ENCODE measurements around the gene KCNQ1. TPM values are rescaled to one million over a fixed set of nuclear protein-coding genes. Genes with fewer than 3 reads are reported as not detected.

KCNQ1 gene
- total RNA-seq, 1 donor from 2014 or later, result 8.5 TPM

- H3K4me3 Mint-ChIP-seq, result no peak overlapping the region
- peaks cover 12% of the 10 kb centered on the region for H3K36me3 Mint-ChIP-seq
- H3K27ac Mint-ChIP-seq, result no peak overlapping the region
- no peaks in the 10 kb centered on the region for H3K27me3 Mint-ChIP-seq (ENCODE audit: low read depth)
- TF ChIP-seq, protein P1, sequence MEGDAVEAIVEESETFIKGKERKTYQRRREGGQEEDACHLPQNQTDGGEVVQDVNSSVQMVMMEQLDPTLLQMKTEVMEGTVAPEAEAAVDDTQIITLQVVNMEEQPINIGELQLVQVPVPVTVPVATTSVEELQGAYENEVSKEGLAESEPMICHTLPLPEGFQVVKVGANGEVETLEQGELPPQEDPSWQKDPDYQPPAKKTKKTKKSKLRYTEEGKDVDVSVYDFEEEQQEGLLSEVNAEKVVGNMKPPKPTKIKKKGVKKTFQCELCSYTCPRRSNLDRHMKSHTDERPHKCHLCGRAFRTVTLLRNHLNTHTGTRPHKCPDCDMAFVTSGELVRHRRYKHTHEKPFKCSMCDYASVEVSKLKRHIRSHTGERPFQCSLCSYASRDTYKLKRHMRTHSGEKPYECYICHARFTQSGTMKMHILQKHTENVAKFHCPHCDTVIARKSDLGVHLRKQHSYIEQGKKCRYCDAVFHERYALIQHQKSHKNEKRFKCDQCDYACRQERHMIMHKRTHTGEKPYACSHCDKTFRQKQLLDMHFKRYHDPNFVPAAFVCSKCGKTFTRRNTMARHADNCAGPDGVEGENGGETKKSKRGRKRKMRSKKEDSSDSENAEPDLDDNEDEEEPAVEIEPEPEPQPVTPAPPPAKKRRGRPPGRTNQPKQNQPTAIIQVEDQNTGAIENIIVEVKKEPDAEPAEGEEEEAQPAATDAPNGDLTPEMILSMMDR (IDR thresholded peaks at IDR 0.05; ENCODE audit: unreplicated experiment), result no peak
- H3K9me3 Mint-ChIP-seq, result peaks cover 15% of the 10 kb centered on the region
- no peak for DNase-seq (ENCODE audit: low spot score in 2 of 2, unreplicated experiment in 2 of 2)
- peaks cover 36% of the 10 kb centered on the region for H3K4me1 Mint-ChIP-seq
Observed at GRCh38 chr11:2833051-2833715, 388.4 kb downstream of the KCNQ1 start.

DNA sequence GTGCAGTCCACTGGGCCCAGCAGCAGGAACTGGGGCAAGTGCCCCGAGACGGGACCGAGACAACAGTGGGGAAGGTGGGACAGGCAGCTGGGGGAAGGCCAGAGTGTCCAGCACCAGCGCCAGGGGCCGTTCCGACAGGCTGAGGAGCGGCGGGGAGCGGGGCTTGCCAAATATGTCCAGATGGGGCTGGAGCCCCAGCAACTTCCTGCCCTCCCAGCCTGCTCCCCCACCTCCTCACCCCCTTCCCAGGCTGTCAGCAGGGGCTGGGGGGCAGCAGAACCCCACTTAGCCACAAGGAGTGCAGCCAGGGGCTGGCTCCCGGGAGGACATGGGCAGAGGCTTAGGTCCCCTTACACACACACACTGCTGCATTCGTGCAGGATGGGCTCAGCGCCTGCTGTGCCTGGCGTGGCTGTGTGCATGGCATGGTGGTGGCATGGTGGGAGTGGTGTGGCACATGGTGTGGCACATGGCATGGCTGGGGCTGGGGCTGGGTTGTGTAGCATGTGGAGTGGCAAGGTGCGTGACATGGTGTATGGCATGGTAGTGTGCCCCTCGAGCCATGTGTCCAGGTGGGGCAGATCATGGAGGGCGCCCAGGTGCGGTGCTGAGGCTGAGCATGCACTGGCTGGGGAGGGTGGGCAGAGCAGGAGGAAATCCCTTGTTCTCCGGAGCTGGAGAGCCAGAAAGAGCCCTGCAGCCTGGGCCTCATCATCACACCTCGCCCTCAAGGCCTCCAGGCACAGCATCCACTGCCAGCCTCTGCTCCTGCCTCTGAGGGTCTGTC is 389.1 kb downstream of the KCNQ1 start:
- no peak overlapping the region for H3K27ac Mint-ChIP-seq
- H3K27me3 Mint-ChIP-seq (ENCODE audit: low read depth), result no peaks in the 10 kb centered on the region
- peaks cover 39% of the 10 kb centered on the region for H3K4me1 Mint-ChIP-seq
- peaks cover 8% of the 10 kb centered on the region for H3K9me3 Mint-ChIP-seq
- TF ChIP-seq, protein P1 (IDR thresholded peaks at IDR 0.05; ENCODE audit: unreplicated experiment), result no peak
- peaks cover 7% of the 10 kb centered on the region for H3K36me3 Mint-ChIP-seq
- no peak overlapping the region for H3K4me3 Mint-ChIP-seq
- DNase-seq (ENCODE audit: low spot score in 2 of 2, unreplicated experiment in 2 of 2), result no peak

GRCh38 chr11:2834503-2835273 is 389.9 kb downstream of the KCNQ1 start:
- Mint-ChIP-seq H3K9me3 (peaks cover under 1% of the 10 kb centered on the region), H3K27ac (no peak overlapping the region), H3K4me3 (no peak overlapping the region), H3K27me3 (ENCODE audit: low read depth) (no peaks in the 10 kb centered on the region), H3K36me3 (no peaks in the 10 kb centered on the region), H3K4me1 (peaks cover 46% of the 10 kb centered on the region)
- DNase-seq (ENCODE audit: low spot score in 2 of 2, unreplicated experiment in 2 of 2), result no peak
- TF ChIP-seq, protein P1 (IDR thresholded peaks at IDR 0.05; ENCODE audit: unreplicated experiment), result no peak

- H3K4me1 Mint-ChIP-seq, result peaks cover 52% of the 10 kb centered on the region
- no peaks in the 10 kb centered on the region for H3K9me3 Mint-ChIP-seq
- H3K36me3 Mint-ChIP-seq, result no peaks in the 10 kb centered on the region
- no peak for DNase-seq (ENCODE audit: low spot score in 2 of 2, unreplicated experiment in 2 of 2)
- H3K4me3 Mint-ChIP-seq, result no peak overlapping the region
- H3K27ac Mint-ChIP-seq, result peak overlapping the region; percentile 86
- TF ChIP-seq, protein P1 (IDR thresholded peaks at IDR 0.05; ENCODE audit: unreplicated experiment), result no peak
- no peaks in the 10 kb centered on the region for H3K27me3 Mint-ChIP-seq (ENCODE audit: low read depth)
Observed at GRCh38 chr11:2835296-2835695, 390.5 kb downstream of the KCNQ1 start.

GRCh38 chr11:2835751-2836150 is 390.9 kb downstream of the KCNQ1 start:
- H3K9me3 Mint-ChIP-seq, result no peaks in the 10 kb centered on the region
- H3K4me1 Mint-ChIP-seq, result peaks cover 55% of the 10 kb centered on the region
- peak overlapping the region; percentile 86 for H3K27ac Mint-ChIP-seq
- H3K36me3 Mint-ChIP-seq, result no peaks in the 10 kb centered on the region
- TF ChIP-seq, protein P1 (IDR thresholded peaks at IDR 0.05; ENCODE audit: unreplicated experiment), result no peak
- H3K27me3 Mint-ChIP-seq (ENCODE audit: low read depth), result no peaks in the 10 kb centered on the region
- H3K4me3 Mint-ChIP-seq, result no peak overlapping the region
- DNase-seq (ENCODE audit: low spot score in 2 of 2, unreplicated experiment in 2 of 2), result no peak
